Melanocyte of skin (primary cell): ENCODE results near the gene CCDC180. TPM values are rescaled to one million over a fixed set of nuclear protein-coding genes. Genes with fewer than 3 reads are reported as not detected.

Source experiments
- small RNA-seq, 2 donors: library from RNA; depleted of rRNA; stranded (forward); fragments of <200 nt; gene quantifications; one replicate each; pipeline ENCODE3, GENCODE V24; 2012
- total RNA-seq, 2 donors: library from RNA; depleted of rRNA; stranded (reverse); fragments of >200 nt; gene quantifications; 2 replicates each; pipeline ENCODE4 v1.2.3, GENCODE V29; 2012

CCDC180 gene
- 1 to 10 TPM; 2.1 to 3.7 TPM for total RNA-seq

GRCh38 chr9:97307500-97308163 lies at the start of gene CCDC180:
Gene CCDC180 (plus strand): TSS chr9:97307659. CDS start chr9:97308064, 405 bp downstream.

Small RNA genes lying within 50 kb of the gene (small RNA-seq; reads per million reads assigned to genes)
- gene AL512590.2 (0 reads per million in 2 donors), gene CCDC180 (0 to 0.17 reads per million in 2 donors)

Other genes starting within 250 kb of the CCDC180 start
- gene TDRD7, start 104.4 kb downstream of the CCDC180 start, total RNA-seq: 100 to 1,000 TPM in 1 of 2 donors, 10 to 100 TPM in 1; 75.4 to 104 TPM
- 1 to 10 TPM; 1.3 to 3.1 TPM for gene TMOD1, start 194.0 kb downstream of the CCDC180 start, total RNA-seq